Measurements from ENCODE around the gene CCDC68. TPM values are rescaled to one million over a fixed set of nuclear protein-coding genes. Genes with fewer than 3 reads are reported as not detected.

The CCDC68 gene
- total RNA-seq, 1 experiment from 2014 or later: 6.9 TPM

GRCh38 chr18:54888933-54889332, 70.3 kb downstream of the CCDC68 start:
- no peak overlapping the region for H3K27ac Mint-ChIP-seq (ENCODE audit: unreplicated experiment)
- Histone ChIP-seq H3K9me3 (no peaks in the 10 kb centered on the region), H3K36me3 (ENCODE audit: control insufficient read depth, insufficient read depth, low read length) (no peaks in the 10 kb centered on the region), H3K4me1 (no peaks in the 10 kb centered on the region), H3K27me3 (replicated peaks; ENCODE audit: control insufficient read depth, insufficient read depth, low read length) (no peaks in the 10 kb centered on the region), H3K4me3 (ENCODE audit: low read depth, low read length) (no peak overlapping the region)
- no peak for TF ChIP-seq CTCF (IDR thresholded peaks at IDR 0.05; ENCODE audit: insufficient read depth in 1 of 2, low read depth in 1 of 2, low read length in 1 of 2, severe bottlenecking in 1 of 2, unreplicated experiment in 1 of 2)
- no peaks in the 10 kb centered on the region for H3K4me1 Mint-ChIP-seq (ENCODE audit: low read depth, unreplicated experiment)
- H3K4me3 Mint-ChIP-seq (ENCODE audit: unreplicated experiment): no peak overlapping the region
- no peaks in the 10 kb centered on the region for H3K36me3 Mint-ChIP-seq (ENCODE audit: insufficient read depth, unreplicated experiment)
- H3K9me3 Mint-ChIP-seq (ENCODE audit: unreplicated experiment): no peaks in the 10 kb centered on the region
- POLR2A ChIA-PET: no interaction called here
- BruUV-seq (replicated peaks): no TSS peak
- intact Hi-C loops (cut with micrococcal nuclease; ENCODE audit: unreplicated experiment): no loop called here
- no peaks in the 10 kb centered on the region for H3K27me3 Mint-ChIP-seq (ENCODE audit: insufficient read depth, unreplicated experiment)
- no peak for DNase-seq
- CTCF ChIA-PET: no interaction called here

GRCh38 chr18:54888378-54888777, 70.9 kb downstream of the CCDC68 start:
- H3K9me3 ChIP-seq: no peaks in the 10 kb centered on the region
- no peak for DNase-seq
- H3K36me3 Mint-ChIP-seq (ENCODE audit: insufficient read depth, unreplicated experiment): no peaks in the 10 kb centered on the region
- BruUV-seq (replicated peaks): no TSS peak
- H3K36me3 ChIP-seq (ENCODE audit: control insufficient read depth, insufficient read depth, low read length): no peaks in the 10 kb centered on the region
- no peak overlapping the region for H3K4me3 ChIP-seq (ENCODE audit: low read depth, low read length)
- no peaks in the 10 kb centered on the region for H3K4me1 ChIP-seq
- no peak overlapping the region for H3K4me3 Mint-ChIP-seq (ENCODE audit: unreplicated experiment)
- no peak for TF ChIP-seq CTCF (IDR thresholded peaks at IDR 0.05; ENCODE audit: insufficient read depth in 1 of 2, low read depth in 1 of 2, low read length in 1 of 2, severe bottlenecking in 1 of 2, unreplicated experiment in 1 of 2)
- no peaks in the 10 kb centered on the region for H3K27me3 Mint-ChIP-seq (ENCODE audit: insufficient read depth, unreplicated experiment)
- H3K9me3 Mint-ChIP-seq (ENCODE audit: unreplicated experiment): no peaks in the 10 kb centered on the region
- intact Hi-C loops (cut with micrococcal nuclease; ENCODE audit: unreplicated experiment): no loop called here
- ChIA-PET POLR2A (no interaction called here), CTCF (no interaction called here)
- no peak overlapping the region for H3K27ac Mint-ChIP-seq (ENCODE audit: unreplicated experiment)
- no peaks in the 10 kb centered on the region for H3K27me3 ChIP-seq (replicated peaks; ENCODE audit: control insufficient read depth, insufficient read depth, low read length)
- no peaks in the 10 kb centered on the region for H3K4me1 Mint-ChIP-seq (ENCODE audit: low read depth, unreplicated experiment)

DNA sequence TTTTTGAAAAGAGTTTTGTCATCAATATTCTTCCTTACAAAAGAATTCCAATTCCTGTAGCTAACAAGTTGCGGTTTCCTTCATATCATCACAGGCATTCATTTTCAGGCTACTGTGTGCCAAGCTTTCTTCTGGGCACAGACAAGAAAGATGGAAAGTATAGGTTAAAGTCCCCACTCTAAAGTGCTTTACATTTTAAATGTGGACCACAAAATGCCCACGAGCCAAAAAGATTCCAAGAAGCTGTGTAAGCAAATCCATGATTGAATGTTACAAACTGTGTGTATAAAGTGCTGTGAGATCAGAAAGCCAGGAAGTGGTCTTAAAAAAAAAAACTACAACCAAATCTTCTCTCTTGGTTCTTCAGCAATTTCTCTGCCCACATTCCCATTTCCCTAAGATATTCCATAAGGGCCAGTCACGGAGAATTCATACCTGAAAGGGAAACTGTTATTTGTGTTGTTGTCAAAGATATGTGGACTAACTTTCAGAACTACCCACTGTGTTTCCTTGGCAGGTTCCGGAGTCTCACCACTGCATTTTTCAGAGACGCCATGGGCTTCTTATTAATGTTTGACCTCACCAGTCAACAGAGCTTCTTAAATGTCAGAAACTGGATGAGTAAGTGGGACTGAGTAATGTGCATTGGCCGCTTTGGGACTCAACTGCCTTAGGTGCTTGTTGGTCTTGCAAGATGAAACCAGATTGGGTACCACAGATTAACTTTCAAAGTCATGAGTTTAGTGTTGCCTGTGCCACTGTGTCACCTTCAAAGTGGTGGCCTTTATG, 75.3 kb downstream of the CCDC68 start:
- Histone ChIP-seq H3K4me3 (ENCODE audit: low read depth, low read length) (no peak overlapping the region), H3K9me3 (no peaks in the 10 kb centered on the region), H3K36me3 (ENCODE audit: control insufficient read depth, insufficient read depth, low read length) (no peaks in the 10 kb centered on the region), H3K27me3 (replicated peaks; ENCODE audit: control insufficient read depth, insufficient read depth, low read length) (no peaks in the 10 kb centered on the region), H3K4me1 (no peaks in the 10 kb centered on the region)
- POLR2A ChIA-PET: no interaction called here
- Mint-ChIP-seq H3K27ac (ENCODE audit: unreplicated experiment) (no peak overlapping the region), H3K27me3 (ENCODE audit: insufficient read depth, unreplicated experiment) (no peaks in the 10 kb centered on the region), H3K9me3 (ENCODE audit: unreplicated experiment) (peaks cover 11% of the 10 kb centered on the region), H3K4me1 (ENCODE audit: low read depth, unreplicated experiment) (no peaks in the 10 kb centered on the region), H3K4me3 (ENCODE audit: unreplicated experiment) (no peak overlapping the region), H3K36me3 (ENCODE audit: insufficient read depth, unreplicated experiment) (no peaks in the 10 kb centered on the region)
- no peak for DNase-seq
- intact Hi-C loops (cut with micrococcal nuclease; ENCODE audit: unreplicated experiment): no loop called here
- no peak for TF ChIP-seq CTCF (IDR thresholded peaks at IDR 0.05; ENCODE audit: insufficient read depth in 1 of 2, low read depth in 1 of 2, low read length in 1 of 2, severe bottlenecking in 1 of 2, unreplicated experiment in 1 of 2)
- no TSS peak for BruUV-seq (replicated peaks)
- CTCF ChIA-PET: no interaction called here

All from Caco-2 (cell line).